ENCODE data around the gene FRMD4A. TPM values are rescaled to one million over a fixed set of nuclear protein-coding genes. Genes with fewer than 3 reads are reported as not detected.

FRMD4A gene
- total and polyA plus RNA-seq, 7 donors, result 3.0 to 27.8 (median 14.4) TPM

GRCh38 chr10:14004536-14004935 lies 326.2 kb downstream of the FRMD4A start:
- H3K27ac ChIP-seq, result no peak overlapping the region
- no peak overlapping the region for H3K4me3 ChIP-seq
- 27 to 76% methylated on average over 4 of the region's 4 CpGs for WGBS, 2 donors
- TF ChIP-seq POLR2AphosphoS5 (IDR thresholded peaks at IDR 0.05) (no peak), POLR2A (IDR thresholded peaks at IDR 0.05) (no peak), CTCF (IDR thresholded peaks at IDR 0.05) (no peak), EP300 (IDR thresholded peaks at IDR 0.05) (no peak)
- H3K27me3 ChIP-seq, result peaks cover 0 to 13% (median 0%) of the 10 kb centered on the region in 3 donors
- no peaks in the 10 kb centered on the region for H3K36me3 ChIP-seq
- no peaks in the 10 kb centered on the region for H3K9me3 ChIP-seq
- intact Hi-C loops (cut with DNase I), result no loop called here
- H3K4me1 ChIP-seq, result peaks cover 0 to 8% (median 2%) of the 10 kb centered on the region in 4 donors
- DNase-seq, result no peak

GRCh38 chr10:14003517-14004184 lies 327.1 kb downstream of the FRMD4A start:
- Histone ChIP-seq H3K9me3 (no peaks in the 10 kb centered on the region), H3K36me3 (no peaks in the 10 kb centered on the region), H3K4me3 (no peak overlapping the region), H3K27me3 (peaks cover 0 to 6% (median 0%) of the 10 kb centered on the region in 3 donors), H3K27ac (no peak overlapping the region), H3K4me1 (peaks cover 0 to 3% (median 0%) of the 10 kb centered on the region in 4 donors)
- intact Hi-C loops (cut with DNase I), result no loop called here
- DNase-seq, result no peak
- WGBS, 2 donors, result 53 to 73% methylated on average over 9 of the region's 9 CpGs
- no peak for TF ChIP-seq CTCF (IDR thresholded peaks at IDR 0.05)

GRCh38 chr10:14001298-14002040 lies 329.3 kb downstream of the FRMD4A start:
- intact Hi-C loops (cut with DNase I), result no loop called here
- DNase-seq, result no peak
- Histone ChIP-seq H3K27me3 (no peaks in the 10 kb centered on the region), H3K36me3 (no peaks in the 10 kb centered on the region), H3K4me3 (no peak overlapping the region), H3K4me1 (peaks cover 0 to 3% (median 0%) of the 10 kb centered on the region in 4 donors), H3K27ac (no peak overlapping the region), H3K9me3 (no peaks in the 10 kb centered on the region)
- TF ChIP-seq POLR2A (IDR thresholded peaks at IDR 0.05) (no peak), CTCF (IDR thresholded peaks at IDR 0.05) (no peak), EP300 (IDR thresholded peaks at IDR 0.05) (no peak), POLR2AphosphoS5 (IDR thresholded peaks at IDR 0.05) (no peak)
- 86 to 88% methylated on average over 10 of the region's 10 CpGs for WGBS, 2 donors

- Histone ChIP-seq H3K4me3 (no peak overlapping the region), H3K27me3 (no peaks in the 10 kb centered on the region), H3K27ac (no peak overlapping the region), H3K36me3 (no peaks in the 10 kb centered on the region), H3K9me3 (no peaks in the 10 kb centered on the region), H3K4me1 (peaks cover 0 to 4% (median under 1%) of the 10 kb centered on the region in 4 donors)
- intact Hi-C loops (cut with DNase I), result no loop called here
- TF ChIP-seq CTCF (IDR thresholded peaks at IDR 0.05), result no peak
- no peak for TF ChIP-seq POLR2A (IDR thresholded peaks at IDR 0.05)
- no peak for TF ChIP-seq POLR2AphosphoS5 (IDR thresholded peaks at IDR 0.05)
- no peak for TF ChIP-seq EP300 (IDR thresholded peaks at IDR 0.05)
- no peak for DNase-seq
- WGBS, 2 donors, result 78 to 82% methylated on average over 5 of the region's 5 CpGs
Measured at GRCh38 chr10:13998163-13998835, 332.4 kb downstream of the FRMD4A start.
